Raji (cell line): ENCODE data around the gene FSTL5.

ENCODE experiments used
- POLR2A ChIP-seq: IDR thresholded peaks from 2 replicates; pipeline ENCODE4 v1.6.1; 2011; ENCODE audit warnings: low read depth, low read length, control low read depth; ENCODE audit not compliant: insufficient read depth

The FSTL5 gene

DNA sequence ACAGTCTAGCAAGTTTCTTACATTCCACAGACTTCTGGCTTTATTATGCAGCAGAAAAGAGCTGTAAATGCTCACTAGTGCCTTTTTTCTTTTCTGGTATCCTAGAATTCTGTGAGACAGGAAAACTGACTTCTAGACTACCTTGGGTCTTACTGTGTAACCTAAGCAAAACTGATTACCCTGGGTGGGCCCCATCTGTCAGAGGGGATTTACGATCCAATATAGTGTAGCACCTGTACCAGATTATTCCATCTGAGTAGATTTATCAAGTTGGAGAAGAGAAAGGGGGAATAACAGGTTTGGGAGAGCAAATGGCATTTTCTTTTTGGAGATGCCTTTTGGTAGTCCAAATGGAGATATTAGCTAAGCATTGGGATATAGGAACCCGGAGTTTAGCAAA is 46.7 kb downstream of the FSTL5 start:
- no peak for TF ChIP-seq POLR2A

DNA sequence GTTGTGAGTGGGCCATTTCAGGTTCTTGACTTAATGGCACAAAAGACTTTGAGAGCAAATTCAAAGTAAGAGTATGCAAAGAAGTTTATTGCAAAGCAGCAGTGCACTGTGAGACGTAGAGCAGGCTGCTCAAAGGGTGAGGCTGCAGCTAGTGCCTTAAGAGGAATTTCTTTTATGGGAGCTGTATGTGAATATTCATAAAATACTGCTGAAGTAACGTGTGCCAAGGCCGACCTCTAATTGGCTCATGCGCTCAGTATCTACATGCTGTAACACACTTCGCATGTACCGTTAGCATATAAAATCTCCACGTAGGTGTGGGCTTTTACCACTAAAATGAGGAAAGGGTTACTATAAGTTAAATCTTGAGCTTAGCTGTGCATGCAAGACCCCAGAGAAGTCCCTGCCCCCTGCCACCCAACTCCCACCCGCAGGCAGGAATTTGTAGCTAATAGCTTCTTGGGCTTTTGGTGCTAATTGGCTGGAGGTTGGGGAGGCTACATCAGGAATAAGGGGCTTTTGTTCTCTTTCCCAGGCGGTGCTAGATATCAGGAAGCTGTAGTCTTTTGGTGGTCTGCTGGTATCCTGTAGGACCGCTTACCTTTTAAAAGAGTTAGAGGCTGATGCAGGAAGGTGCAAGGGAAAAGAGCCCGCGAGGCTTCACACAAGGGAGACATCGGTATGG is 47.6 kb downstream of the FSTL5 start:
- TF ChIP-seq POLR2A = no peak

DNA sequence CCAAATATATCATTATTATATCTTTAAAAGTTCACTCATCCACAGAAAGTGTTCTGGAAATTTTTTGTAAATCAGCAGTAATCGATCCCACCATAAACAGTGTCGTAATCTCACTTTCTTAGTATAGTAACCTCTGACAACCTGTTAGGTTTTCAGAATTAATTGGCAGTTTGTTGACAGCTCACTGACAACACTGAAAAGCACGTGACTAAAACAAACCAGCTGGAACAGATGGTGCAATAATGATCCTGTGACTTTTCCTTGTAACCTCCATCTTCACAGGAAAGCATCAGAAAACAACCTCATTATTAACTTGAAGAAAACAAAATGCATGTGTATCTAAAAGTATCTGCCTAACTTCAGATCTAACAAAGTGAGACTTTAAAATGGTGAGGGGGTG is 48.5 kb downstream of the FSTL5 start:
- TF ChIP-seq POLR2A = no peak

DNA sequence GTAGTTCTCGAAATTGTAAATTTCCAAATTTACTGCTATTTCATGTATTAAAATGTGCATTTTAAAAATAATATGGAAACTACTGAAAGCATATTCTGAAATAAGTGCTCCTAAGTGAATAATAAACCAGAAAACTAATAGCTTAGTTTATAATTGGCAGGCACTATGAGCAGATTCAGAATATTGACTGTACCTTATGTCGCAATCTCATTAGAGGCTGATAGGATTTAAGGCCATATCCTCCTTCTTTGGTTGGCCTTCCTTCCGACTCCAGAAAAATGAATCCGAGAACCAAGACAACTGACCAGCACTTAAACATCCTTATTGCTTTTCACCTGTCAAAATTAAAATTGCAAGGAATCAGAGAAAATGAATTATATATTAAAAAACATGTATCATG is 52.7 kb downstream of the FSTL5 start:
- no peak for TF ChIP-seq POLR2A

DNA sequence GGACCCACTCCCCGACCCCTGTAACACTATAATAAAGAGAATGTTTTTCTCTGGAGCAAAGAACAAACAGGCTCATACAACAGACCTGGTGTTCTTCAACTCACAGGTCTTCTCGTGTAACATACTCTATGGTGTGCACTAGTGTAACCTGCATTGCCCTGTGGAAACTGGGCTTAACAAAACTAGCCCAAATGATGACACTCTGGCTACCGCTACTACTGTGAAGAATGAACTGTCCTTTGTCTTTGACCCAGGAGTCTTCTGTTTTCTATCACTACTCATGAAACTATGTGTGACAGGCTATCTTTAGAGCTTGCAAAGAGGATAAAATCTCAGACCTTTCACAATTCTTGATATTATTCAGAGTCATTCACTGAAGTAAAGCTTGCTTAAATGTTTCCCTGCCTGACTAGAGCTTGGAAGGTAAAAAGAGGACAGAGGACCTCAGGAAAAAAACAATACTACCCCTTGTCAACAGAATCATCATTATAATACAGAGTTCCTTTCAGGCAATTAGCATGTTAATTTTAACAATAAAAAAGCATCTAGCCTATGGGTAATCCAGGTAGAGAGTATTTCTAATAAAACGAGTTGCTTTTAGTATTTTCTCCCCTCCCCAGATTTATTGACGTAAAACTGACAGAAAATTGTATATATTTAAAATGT is 59.2 kb downstream of the FSTL5 start:
- TF ChIP-seq POLR2A = no peak

DNA sequence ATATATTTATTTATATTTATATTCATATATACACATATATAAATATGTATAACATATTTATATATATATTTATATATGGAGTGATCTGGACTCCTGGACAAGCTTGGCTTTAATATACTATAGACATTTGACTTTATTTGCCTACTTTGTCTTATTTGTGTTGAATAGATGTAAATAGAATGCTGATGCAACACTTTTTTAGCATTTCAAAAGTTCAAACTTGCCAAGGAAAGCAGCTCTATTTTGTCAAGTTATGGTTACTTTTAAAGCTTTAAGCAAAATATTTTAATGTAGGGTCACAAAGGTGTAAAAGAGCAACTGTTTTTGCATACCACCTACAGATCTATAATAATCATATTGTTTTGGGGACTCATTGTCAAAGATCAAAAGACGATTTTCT is 61.1 kb downstream of the FSTL5 start:
- TF ChIP-seq POLR2A = no peak

DNA sequence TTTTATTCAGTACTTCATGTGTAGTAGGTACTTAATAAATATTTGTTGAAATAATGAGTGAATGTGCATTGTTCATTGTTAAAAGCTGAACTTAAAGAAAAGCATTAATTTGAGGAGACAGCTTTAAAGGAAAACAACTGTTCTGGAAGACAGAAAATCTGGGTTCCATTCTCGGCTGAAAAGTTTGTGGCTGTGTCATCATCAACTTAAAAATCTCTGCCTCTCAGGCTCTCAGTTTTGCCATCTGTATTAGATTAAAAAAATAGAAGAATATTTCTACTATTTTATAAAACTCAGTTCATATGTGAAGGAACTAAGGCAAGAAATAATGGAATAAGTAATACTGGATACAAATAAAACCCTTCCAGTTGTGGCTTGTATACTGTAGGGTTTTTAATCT is 62.5 kb downstream of the FSTL5 start:
- TF ChIP-seq POLR2A = no peak

DNA sequence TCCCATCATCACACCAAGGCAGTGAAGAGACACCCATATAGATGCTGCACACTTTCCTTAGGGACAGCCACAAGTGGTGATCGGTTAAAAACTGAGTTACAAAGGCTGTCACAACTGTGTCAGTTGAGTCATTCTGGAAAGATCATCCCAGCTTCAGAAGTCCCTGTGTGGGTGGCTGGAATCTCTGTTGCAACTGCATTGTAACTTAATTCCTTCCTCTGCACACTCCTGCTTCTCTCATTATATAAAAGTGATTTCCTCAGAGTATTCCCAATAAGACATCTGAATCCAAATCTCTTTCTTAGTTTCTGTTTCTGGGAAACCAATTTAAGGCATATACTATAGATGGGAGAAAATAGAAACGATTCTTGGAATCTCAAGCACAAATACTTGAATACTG is 88.1 kb downstream of the FSTL5 start:
- no peak for TF ChIP-seq POLR2A

DNA sequence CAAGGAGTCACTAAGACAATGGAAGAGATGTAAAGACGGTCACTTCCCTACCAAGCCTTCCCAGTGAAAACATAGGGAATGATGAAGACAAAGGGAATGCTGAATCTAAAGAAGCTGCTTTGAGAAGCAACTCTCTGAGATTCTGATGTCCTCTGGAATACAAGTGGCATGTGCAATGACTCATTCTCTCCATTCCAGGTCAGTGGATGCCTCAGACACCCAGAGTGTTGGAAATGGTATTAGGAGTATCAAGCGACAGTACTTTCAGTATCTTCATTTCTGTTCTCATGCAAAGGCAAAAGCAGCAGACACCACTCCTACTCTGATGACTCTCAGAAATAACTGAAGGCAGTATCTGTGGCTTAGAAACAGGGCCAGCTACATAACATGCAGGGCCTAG is 102.6 kb downstream of the FSTL5 start:
- no peak for TF ChIP-seq POLR2A

DNA sequence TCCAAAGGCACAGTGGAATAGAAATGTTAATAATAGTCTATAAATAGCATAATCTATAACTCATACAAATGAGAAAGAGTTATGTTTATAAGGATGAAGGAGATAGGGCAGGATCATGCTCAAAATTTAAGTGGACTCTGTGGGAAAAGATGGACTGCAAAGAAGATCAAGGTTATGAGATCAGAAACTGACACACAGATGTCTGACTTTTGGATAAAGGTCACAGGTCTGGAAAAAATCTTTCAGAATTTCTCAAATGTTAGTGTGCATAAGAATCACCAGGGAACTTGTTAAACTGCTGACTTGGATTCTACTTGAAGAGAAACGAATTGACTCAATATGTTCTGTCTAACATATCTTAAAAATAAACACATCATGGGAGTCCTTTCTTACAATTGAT is 104.1 kb downstream of the FSTL5 start:
- TF ChIP-seq POLR2A = no peak

DNA sequence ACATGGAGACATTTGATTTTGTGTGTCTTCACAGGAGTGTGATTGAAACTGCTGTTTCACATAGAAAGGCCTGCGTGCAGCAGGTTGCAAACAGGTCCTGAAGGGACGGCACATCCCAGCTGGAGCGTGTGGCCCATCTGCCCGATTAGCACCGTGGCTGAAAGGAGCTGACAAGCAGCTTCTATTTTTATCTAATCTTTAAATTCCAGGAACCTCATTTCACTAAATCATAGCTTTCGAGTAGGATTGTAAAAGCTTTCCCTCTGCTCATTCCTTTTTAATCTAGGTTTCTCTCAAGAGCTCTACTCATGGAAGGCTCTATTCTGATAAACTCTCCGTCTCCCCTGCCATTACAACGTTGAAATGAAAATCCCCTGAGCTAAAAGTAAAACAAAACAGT is 106.8 kb downstream of the FSTL5 start:
- TF ChIP-seq POLR2A = no peak

DNA sequence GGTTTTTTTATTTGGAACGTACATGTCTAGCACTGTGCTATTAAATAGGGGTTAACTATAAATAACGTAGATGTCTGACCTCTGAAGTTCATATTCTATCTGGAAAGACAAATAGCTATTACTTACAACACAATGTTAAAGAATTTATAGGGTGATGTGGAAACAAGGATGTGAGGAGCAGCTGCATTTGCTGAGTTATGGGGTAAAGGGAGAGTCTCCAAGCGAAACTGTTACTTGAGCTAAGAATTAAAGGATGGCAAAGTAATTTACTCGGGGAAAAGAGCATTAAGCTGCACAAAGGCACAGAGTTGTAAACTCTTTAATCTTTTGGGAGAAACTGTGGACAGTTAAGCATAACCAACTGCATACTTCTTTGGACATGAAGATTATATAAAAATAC is 117.7 kb downstream of the FSTL5 start:
- TF ChIP-seq POLR2A = no peak

DNA sequence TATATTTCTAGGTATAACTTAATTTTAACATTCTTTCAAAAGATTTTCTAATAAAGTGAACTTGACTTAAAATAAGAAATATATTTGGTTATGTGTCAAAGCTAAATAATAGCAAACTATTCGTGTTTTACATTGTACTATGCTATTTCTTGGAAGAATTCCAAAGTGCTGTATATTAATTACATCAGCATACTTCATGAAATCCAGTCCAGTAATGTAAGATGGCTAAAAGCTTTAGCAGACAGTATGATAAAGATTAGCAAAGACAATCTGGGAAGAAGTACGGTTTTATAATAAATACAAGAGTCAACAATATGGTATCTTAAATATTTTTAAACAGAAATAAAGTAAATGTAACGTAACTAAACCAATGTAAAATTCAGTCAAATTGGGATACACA is 125.7 kb downstream of the FSTL5 start:
- no peak for TF ChIP-seq POLR2A

DNA sequence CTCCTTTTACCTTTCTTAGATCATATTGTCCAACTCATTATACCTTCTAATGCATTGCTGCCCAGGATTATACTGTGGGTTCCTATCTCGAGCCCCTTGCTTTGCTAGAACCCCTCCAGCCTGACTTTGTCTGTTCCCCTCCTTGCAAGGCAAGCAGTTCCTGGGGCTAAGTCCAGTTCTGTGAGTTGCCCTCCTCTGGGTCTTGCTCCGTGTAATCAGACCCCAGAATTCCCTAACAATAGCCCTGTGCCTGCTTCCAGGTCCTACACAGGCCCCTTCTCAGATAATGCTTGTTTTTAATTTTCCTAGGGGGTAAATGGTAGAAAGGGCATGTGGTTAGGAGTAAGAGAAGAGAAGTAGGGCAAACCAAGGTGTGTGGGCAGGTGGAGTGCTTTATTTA is 145.9 kb downstream of the FSTL5 start:
- no peak for TF ChIP-seq POLR2A

DNA sequence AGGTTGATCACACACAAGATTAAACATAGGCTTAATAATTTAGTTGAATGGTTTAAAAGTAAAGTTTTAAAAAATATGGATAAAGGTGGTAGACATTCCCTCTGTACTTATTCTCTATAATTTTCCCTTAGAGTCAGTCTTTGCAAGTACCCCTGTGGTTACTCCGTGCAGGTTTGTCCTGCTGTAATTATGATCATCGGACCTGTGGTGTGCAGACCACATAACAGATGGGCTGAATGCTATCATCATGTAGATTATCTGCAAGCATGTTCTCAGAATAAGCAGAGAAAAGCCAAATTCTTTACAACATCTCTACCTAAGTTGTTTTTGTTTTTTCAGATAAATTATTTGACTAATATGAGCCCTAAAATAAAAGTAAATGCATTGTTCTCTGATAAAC is 146.8 kb downstream of the FSTL5 start:
- no peak for TF ChIP-seq POLR2A

DNA sequence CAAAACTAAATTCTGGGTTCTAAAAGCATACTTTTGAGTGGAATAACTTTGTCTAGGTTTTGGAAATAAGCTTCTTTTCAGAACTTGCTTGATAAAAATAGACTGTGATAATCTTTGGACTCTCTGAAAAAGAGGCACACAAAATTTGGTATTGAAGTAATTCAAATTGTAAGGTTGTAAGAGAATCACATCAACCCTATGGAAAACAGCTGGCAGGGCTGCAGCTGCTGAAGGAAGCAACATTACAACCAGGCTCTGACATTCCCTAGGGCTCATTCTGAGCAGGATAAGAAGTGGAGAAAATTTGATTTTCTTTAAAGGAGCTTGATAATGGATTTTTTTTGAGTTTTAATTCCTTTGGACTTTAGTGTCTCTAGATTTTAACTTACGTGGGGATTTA is 147.6 kb downstream of the FSTL5 start:
- TF ChIP-seq POLR2A = no peak

DNA sequence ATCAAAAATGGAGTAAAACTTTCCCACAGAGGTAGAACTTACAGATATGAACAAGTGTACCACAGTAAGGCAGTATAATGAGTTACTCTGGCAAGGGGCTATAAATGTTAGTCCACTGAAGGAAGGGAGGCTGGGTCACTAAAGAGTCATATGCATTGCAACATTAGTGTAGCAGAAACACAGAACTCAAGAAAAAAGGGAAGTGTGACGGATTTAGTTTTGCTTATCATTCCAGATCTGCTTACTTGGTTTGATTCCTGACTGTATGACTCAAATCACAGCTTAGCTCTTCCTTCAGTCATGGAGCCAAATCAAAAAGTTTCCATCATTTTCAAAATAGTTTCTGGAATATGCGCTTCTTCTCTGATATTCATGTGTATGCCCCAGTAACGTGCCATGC is 148.7 kb downstream of the FSTL5 start:
- TF ChIP-seq POLR2A = no peak
